ENCODE measurements around the gene PPWD1. TPM values are rescaled to one million over a fixed set of nuclear protein-coding genes. Genes with fewer than 3 reads are reported as not detected.

PPWD1 gene
- total and polyA plus RNA-seq, 2 of the 13 experiments (the other 11 are each of a cell fraction or from before 2014, with no cell fraction given) = 7.4 to 44.3 TPM

DNA sequence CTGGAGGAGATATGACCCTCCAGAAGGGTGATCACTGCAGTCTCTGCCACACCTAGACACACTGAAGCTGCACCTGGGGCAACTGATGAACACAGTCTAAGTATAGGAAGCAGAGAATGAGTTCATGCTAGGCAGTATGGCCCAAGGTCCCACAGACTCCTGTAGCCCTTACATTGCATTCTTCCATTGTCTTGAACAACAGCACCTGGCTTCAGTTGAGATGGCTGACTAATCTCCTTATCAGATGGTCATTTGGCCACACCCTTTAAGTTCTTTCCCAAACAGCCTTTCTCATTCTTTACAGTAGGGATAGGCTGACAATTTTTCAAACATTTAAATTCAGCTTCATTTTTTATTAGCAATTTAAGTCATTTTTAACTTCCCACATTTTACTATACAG lies 23.3 kb upstream of the PPWD1 start:
- no peak overlapping the region for H3K4me2 ChIP-seq (ENCODE audit: low read depth, low read length)
- no peaks in the 10 kb centered on the region for H3K27me3 ChIP-seq (ENCODE audit: control insufficient read depth in 1 of 2, insufficient read depth in 2 of 2, low read length in 2 of 2)
- no peaks in the 10 kb centered on the region for H3K79me2 ChIP-seq (ENCODE audit: insufficient read depth, low read length)
- no peak for TF ChIP-seq TFDP1 (CRISPR knock-in tag; IDR thresholded peaks at IDR 0.05; ENCODE audit: borderline replicate concordance)
- TF ChIP-seq ZNF138 (CRISPR knock-in tag; IDR thresholded peaks at IDR 0.05; ENCODE audit: low read depth) = no peak
- no peak for TF ChIP-seq HNRNPUL1 (IDR thresholded peaks at IDR 0.05; ENCODE audit: low read depth, low read length)
- no peak for TF ChIP-seq RAD21 (CRISPR knock-in tag; IDR thresholded peaks at IDR 0.05)
- TF ChIP-seq ISL2 (CRISPR knock-in tag; IDR thresholded peaks at IDR 0.05) = no peak
- TF ChIP-seq NFIB (CRISPR knock-in tag; IDR thresholded peaks at IDR 0.05; ENCODE audit: borderline replicate concordance) = no peak
- TF ChIP-seq ATRX (CRISPR knock-in tag; IDR thresholded peaks at IDR 0.05; ENCODE audit: borderline replicate concordance) = no peak
- TF ChIP-seq KAT7 (CRISPR knock-in tag; IDR thresholded peaks at IDR 0.05; ENCODE audit: borderline replicate concordance) = no peak
- H3K9ac ChIP-seq (ENCODE audit: insufficient read depth, low read depth, low read length) = no peak overlapping the region
- peaks cover 1 to 32% of the 10 kb centered on the region in 2 experiments; a peak in 4 of 5 replicates for H3K36me3 ChIP-seq (replicated peaks in 1 of 2; ENCODE audit: control insufficient read depth in 1 of 2, insufficient read depth in 2 of 2, low read length in 2 of 2)
- no peak overlapping the region for H2AFZ ChIP-seq (ENCODE audit: low read length)
- H3K9me3 ChIP-seq (ENCODE audit: low read length) = no peaks in the 10 kb centered on the region
- ATAC-seq (no peak), DNase-seq (ENCODE audit: low spot score) (no peak), FAIRE-seq (no peak)
- in situ Hi-C loops (cut with HindIII; ENCODE audit: extremely low pct_ligation_motif_present, low pct_unique_long_range_greater_than_20kb) = no loop called here
- intact Hi-C loops (cut with micrococcal nuclease; ENCODE audit: unreplicated experiment) = no loop called here
- no peaks in the 10 kb centered on the region for H4K20me1 ChIP-seq (ENCODE audit: insufficient read depth, low read length)
- no peak overlapping the region for H3K4me3 ChIP-seq (replicated peaks in 1 of 3; ENCODE audit: insufficient read depth in 1 of 3, low read depth in 2 of 3, low read length in 3 of 3)
- CTCF ChIA-PET (ENCODE audit: low intra/inter-chr PET ratio, low total read pairs) = no interaction called here
- BruUV-seq (replicated peaks) = no TSS peak
- H3K27ac ChIP-seq (ENCODE audit: extremely low read length, insufficient read depth, low read length) = no peak overlapping the region
- H3K4me1 ChIP-seq (ENCODE audit: insufficient read depth, low read length) = no peaks in the 10 kb centered on the region
- POLR2A ChIA-PET = no interaction called here

DNA sequence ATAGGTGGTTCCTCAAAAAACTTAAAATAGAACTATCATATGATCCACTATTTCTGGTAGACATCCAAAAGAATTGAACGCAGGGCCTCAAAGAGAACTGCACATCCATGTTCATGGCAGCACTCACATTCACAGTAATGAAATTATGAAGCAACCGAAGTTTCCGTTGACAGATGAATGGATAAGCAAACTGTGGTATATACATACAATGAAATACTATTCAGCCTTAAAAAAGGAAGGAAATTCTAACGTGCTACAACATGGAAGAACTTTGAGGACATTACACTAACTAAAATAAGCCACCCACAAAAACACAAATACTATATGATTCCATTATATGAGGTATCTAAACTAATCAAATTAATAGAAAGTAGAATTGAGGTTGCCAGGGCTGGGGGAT lies 18.6 kb upstream of the PPWD1 start:
- Histone ChIP-seq H3K9ac (ENCODE audit: insufficient read depth, low read depth, low read length) (no peak overlapping the region), H4K20me1 (ENCODE audit: insufficient read depth, low read length) (no peaks in the 10 kb centered on the region), H2AFZ (ENCODE audit: low read length) (no peak overlapping the region), H3K4me1 (ENCODE audit: insufficient read depth, low read length) (no peaks in the 10 kb centered on the region), H3K27me3 (ENCODE audit: control insufficient read depth in 1 of 2, insufficient read depth in 2 of 2, low read length in 2 of 2) (no peaks in the 10 kb centered on the region), H3K79me2 (ENCODE audit: insufficient read depth, low read length) (no peaks in the 10 kb centered on the region), H3K4me2 (ENCODE audit: low read depth, low read length) (no peak overlapping the region), H3K9me3 (ENCODE audit: low read length) (no peaks in the 10 kb centered on the region), H3K4me3 (replicated peaks in 1 of 3; ENCODE audit: insufficient read depth in 1 of 3, low read depth in 2 of 3, low read length in 3 of 3) (no peak overlapping the region), H3K27ac (ENCODE audit: extremely low read length, insufficient read depth, low read length) (no peak overlapping the region), H3K36me3 (replicated peaks in 1 of 2; ENCODE audit: control insufficient read depth in 1 of 2, insufficient read depth in 2 of 2, low read length in 2 of 2) (peaks cover 2 to 41% of the 10 kb centered on the region in 2 experiments; a peak in 4 of 5 replicates)
- ChIA-PET CTCF (ENCODE audit: low intra/inter-chr PET ratio, low total read pairs) (no interaction called here), POLR2A (no interaction called here)
- ATAC-seq = no peak
- in situ Hi-C loops (cut with HindIII; ENCODE audit: extremely low pct_ligation_motif_present, low pct_unique_long_range_greater_than_20kb) (no loop called here), intact Hi-C loops (cut with micrococcal nuclease; ENCODE audit: unreplicated experiment) (no loop called here)
- DNase-seq (ENCODE audit: low spot score) = no peak
- no TSS peak for BruUV-seq (replicated peaks)
- no peak for FAIRE-seq
- TF ChIP-seq, protein P1, sequence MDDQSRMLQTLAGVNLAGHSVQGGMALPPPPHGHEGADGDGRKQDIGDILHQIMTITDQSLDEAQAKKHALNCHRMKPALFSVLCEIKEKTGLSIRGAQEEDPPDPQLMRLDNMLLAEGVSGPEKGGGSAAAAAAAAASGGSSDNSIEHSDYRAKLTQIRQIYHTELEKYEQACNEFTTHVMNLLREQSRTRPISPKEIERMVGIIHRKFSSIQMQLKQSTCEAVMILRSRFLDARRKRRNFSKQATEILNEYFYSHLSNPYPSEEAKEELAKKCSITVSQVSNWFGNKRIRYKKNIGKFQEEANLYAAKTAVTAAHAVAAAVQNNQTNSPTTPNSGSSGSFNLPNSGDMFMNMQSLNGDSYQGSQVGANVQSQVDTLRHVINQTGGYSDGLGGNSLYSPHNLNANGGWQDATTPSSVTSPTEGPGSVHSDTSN (CRISPR knock-in tag; IDR thresholded peaks at IDR 0.05; ENCODE audit: borderline replicate concordance) = no peak
- TF ChIP-seq KLF9 (CRISPR knock-in tag; IDR thresholded peaks at IDR 0.05; ENCODE audit: low read depth) (no peak), JUNB (CRISPR knock-in tag; IDR thresholded peaks at IDR 0.05; ENCODE audit: borderline replicate concordance) (no peak), MAFK (conservative IDR thresholded peaks at IDR 0.05 in 1 of 2, IDR thresholded peaks at IDR 0.05 in 1 of 2; ENCODE audit: low read length in 2 of 2) (no peak), SP5 (CRISPR knock-in tag; IDR thresholded peaks at IDR 0.05; ENCODE audit: borderline replicate concordance, low read depth) (no peak), GATAD2A (CRISPR knock-in tag; IDR thresholded peaks at IDR 0.05) (no peak), ZNF619 (CRISPR knock-in tag; IDR thresholded peaks at IDR 0.05) (no peak)
- WGBS (ENCODE audit: low lambda C conversion rate) = over 99% methylated on average over 4 of the region's 4 CpGs

Data from HepG2 (cell line).